DND-41 (cell line): ENCODE measurements around the gene MLXIPL.
"Not testable (repeated sequence)": the region's sequence is repeated elsewhere in the genome, so short reads cannot be mapped to it uniquely, and the experiment has no call there.

Source experiments
- ATAC-seq: fragments of 200-7000 bp; cut with Tn5 transposase; 3 replicates; pipeline ENCODE4 v1.9.1; 2021; ENCODE audit warnings: low read depth; ENCODE audit not compliant: insufficient read depth
- DNase-seq: peaks from one replicate; pipeline ENCODE4 v3.0.0-alpha.2; 2020
- H2AFZ ChIP-seq: 2 replicates; pipeline ENCODE4 v1.6.0; 2012; ENCODE audit warnings: low read depth, low read length
- H3K27ac ChIP-seq: 2 replicates; pipeline ENCODE4 v1.5.1; 2012; ENCODE audit warnings: low read length, inconsistent platforms
- H3K27me3 ChIP-seq: fragments of 200-600 bp; sonication (generic); 2 replicates; pipeline ENCODE4 v1.6.0; 2012; ENCODE audit warnings: low read length, mild to moderate bottlenecking, inconsistent platforms; ENCODE audit not compliant: insufficient read depth, poor library complexity
- H3K36me3 ChIP-seq: 2 replicates; pipeline ENCODE4 v1.5.1; 2012; ENCODE audit warnings: low read length, inconsistent platforms; ENCODE audit not compliant: insufficient read depth
- H3K4me1 ChIP-seq: 2 replicates; pipeline ENCODE4 v1.5.1; 2012; ENCODE audit warnings: mild to moderate bottlenecking, low read length; ENCODE audit not compliant: insufficient read depth
- H3K4me2 ChIP-seq: 2 replicates; pipeline ENCODE4 v1.6.0; 2012; ENCODE audit warnings: mild to moderate bottlenecking, moderate library complexity, low read length, inconsistent platforms; ENCODE audit not compliant: insufficient read depth
- H3K4me3 ChIP-seq, 2 experiments: fragments of 200-600 bp in 1 of 2; shearing (Covaris generic) in 1 of 2; 2 replicates each; pipeline ENCODE4 v1.5.1; 2012 to 2016; ENCODE audit warnings: inconsistent platforms in 2 of 2, low read length in 2 of 2, mild to moderate bottlenecking in 2 of 2, low read depth in 1 of 2, moderate library complexity in 1 of 2
- H3K79me2 ChIP-seq: 2 replicates; pipeline ENCODE4 v1.6.0; 2012; ENCODE audit warnings: low read length, inconsistent platforms; ENCODE audit not compliant: insufficient read depth
- H3K9ac ChIP-seq: 2 replicates; pipeline ENCODE4 v1.6.0; 2012; ENCODE audit warnings: low read depth, mild to moderate bottlenecking, inconsistent platforms, low read length, moderate library complexity
- H3K9me3 ChIP-seq: 2 replicates; pipeline ENCODE4 v1.5.1; 2012; ENCODE audit warnings: low read length, moderate library complexity, mild to moderate bottlenecking, inconsistent platforms; ENCODE audit not compliant: insufficient read depth, severe bottlenecking
- H4K20me1 ChIP-seq: 2 replicates; pipeline ENCODE4 v1.6.0; 2012; ENCODE audit warnings: low read length; ENCODE audit not compliant: insufficient read depth
- CTCF ChIP-seq: IDR thresholded peaks from 2 replicates; pipeline ENCODE4 v1.5.1; 2012; ENCODE audit warnings: borderline replicate concordance, low read length, moderate library complexity, mild to moderate bottlenecking; ENCODE audit not compliant: poor library complexity, severe bottlenecking; ENCODE audit errors: extremely low read depth
- EZH2 ChIP-seq: IDR thresholded peaks from 3 replicates; pipeline ENCODE4 v1.6.1; 2012; ENCODE audit warnings: borderline replicate concordance, low read depth, mild to moderate bottlenecking, moderate library complexity, low read length, inconsistent platforms; ENCODE audit not compliant: severe bottlenecking

Gene MLXIPL

GRCh38 chr7:73610105-73610504 is 14.2 kb downstream of the MLXIPL start:
- H4K20me1 ChIP-seq = peaks cover 3% of the 10 kb centered on the region; the same call in 1 of the 2 replicates
- H3K4me3 ChIP-seq = no peak overlapping the region
- no peak overlapping the region for H2AFZ ChIP-seq
- TF ChIP-seq CTCF = no peak
- no peak for TF ChIP-seq EZH2
- H3K4me1 ChIP-seq = 0 out of 2 replicates have a peak, but pooled peaks cover 5% of the 10 kb centered on the region
- no peaks in the 10 kb centered on the region for H3K79me2 ChIP-seq
- no peaks in the 10 kb centered on the region for H3K9me3 ChIP-seq
- no peaks in the 10 kb centered on the region for H3K36me3 ChIP-seq
- H3K27me3 ChIP-seq = peaks cover 3% of the 10 kb centered on the region
- ATAC-seq (no peak), DNase-seq (no peak)
- H3K4me2 ChIP-seq = no peak overlapping the region
- no peak overlapping the region for H3K9ac ChIP-seq
- no peak overlapping the region for H3K27ac ChIP-seq

DNA sequence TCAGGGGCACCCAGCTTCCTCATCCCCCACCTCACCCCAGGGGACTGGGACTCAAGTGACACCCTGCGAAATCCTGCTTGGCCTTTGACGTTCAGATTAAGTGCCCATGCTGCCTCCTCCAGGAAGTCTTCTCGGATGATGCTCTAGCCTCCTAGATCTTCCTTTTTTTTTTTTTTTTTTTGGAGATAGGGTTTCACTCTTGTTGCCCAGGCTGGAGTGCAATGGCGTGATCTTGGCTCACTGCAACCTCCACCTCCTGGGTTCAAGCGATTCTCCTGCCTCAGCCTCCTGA is 16.7 kb downstream of the MLXIPL start:
- H2AFZ ChIP-seq, H3K36me3 ChIP-seq, H3K4me1 ChIP-seq, H3K4me3 ChIP-seq, H3K27me3 ChIP-seq, H3K9ac ChIP-seq, ATAC-seq, H3K9me3 ChIP-seq, H3K4me2 ChIP-seq, DNase-seq, H4K20me1 ChIP-seq, H3K79me2 ChIP-seq, H3K27ac ChIP-seq: not testable (repeated sequence)

DNA sequence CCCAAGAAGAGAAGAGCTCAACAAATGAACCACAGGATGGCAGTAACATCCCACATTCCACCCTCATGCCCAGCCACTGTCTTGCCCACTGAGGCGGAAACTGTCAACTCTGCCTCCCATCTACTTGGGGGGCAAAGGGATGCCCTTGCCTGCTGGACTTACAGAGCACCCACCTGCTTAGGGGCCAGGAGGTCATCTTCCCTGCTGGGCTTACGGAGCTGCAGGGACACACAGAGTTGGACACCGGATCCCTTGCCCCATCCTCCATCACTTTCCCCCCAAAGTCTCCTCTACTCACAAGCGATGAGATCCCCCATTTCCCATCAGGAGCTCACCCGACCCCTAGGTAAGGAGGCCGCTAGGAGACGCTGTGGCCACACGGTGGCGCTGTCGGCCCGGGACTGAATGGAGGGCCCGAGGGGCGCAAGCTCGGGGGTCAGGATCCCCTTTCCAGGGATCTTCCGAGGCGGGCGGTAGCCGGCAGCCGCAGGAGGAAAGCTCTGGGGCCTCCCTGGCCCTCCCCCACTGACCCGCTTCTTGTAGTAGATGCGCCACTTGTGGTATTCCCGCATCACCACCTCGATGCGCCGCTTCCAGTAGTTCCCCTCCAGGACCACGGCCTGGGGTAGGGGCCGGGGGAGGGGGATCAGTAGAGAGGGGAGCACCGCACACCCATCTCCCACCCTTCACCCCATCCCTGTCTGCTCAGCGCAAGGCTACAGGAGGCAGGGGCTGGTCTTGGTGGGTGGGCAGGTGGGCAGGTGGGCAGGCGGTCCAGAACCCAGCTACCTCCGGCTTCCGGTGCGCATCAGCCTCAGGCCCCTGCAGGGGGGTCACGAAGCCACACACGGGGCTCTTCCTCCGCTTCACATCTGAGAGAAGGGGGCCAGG is 17.3 kb downstream of the MLXIPL start:
- Histone ChIP-seq H3K4me3 (no peak overlapping the region), H3K4me2 (no peak overlapping the region), H3K27ac (no peak overlapping the region), H3K79me2 (no peaks in the 10 kb centered on the region), H2AFZ (no peak overlapping the region), H3K9ac (no peak overlapping the region), H3K4me1 (0 out of 2 replicates have a peak, but pooled peaks cover 5% of the 10 kb centered on the region), H3K36me3 (no peaks in the 10 kb centered on the region), H4K20me1 (peaks cover 3% of the 10 kb centered on the region; the same call in 1 of the 2 replicates), H3K9me3 (no peaks in the 10 kb centered on the region), H3K27me3 (no peaks in the 10 kb centered on the region)
- TF ChIP-seq EZH2 (no peak), CTCF (peak; percentile 94)
- ATAC-seq (peak; percentile 90), DNase-seq (peak; percentile 64)

DNA sequence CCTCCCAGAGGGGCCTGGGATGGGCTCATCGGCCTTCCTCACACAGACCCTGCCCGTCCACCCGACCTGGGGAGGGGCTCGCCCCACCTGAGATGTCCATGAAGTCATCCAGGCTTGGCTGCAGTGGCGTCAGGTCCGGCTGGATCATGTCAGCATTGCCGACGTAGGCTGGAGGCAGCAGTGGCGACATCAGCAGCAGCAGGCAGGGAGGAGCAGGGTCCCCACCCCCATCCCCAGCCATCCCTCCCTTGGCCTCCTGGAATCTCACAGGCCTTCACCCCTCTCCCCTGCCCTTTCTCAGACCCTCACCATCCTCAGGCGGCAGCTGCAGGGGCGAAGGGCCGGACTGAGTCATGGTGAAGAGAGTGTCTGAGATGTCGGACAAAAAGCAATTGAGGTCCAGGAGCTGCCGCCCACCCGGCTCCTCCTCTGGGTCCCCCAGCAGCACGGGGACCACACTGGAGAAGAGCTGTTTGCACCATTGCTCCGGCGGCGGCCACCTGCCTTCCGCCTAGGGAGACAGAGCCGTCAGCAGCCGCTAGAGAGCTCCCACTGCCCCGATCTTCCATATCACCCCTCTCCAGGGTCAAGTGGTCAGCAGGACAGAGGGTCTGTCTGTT is 18.6 kb downstream of the MLXIPL start:
- Histone ChIP-seq H3K27ac (no peak overlapping the region), H3K36me3 (no peaks in the 10 kb centered on the region), H4K20me1 (peaks cover 3% of the 10 kb centered on the region; the same call in 1 of the 2 replicates), H3K9ac (no peak overlapping the region), H3K79me2 (no peaks in the 10 kb centered on the region), H2AFZ (no peak overlapping the region), H3K9me3 (no peaks in the 10 kb centered on the region), H3K4me2 (no peak overlapping the region), H3K27me3 (no peaks in the 10 kb centered on the region), H3K4me3 (no peak overlapping the region), H3K4me1 (0 out of 2 replicates have a peak, but pooled peaks cover 5% of the 10 kb centered on the region)
- ATAC-seq (no peak), DNase-seq (no peak)
- TF ChIP-seq EZH2 (no peak), CTCF (no peak)
